Measurements from ENCODE around the gene BRD3OS.

DNA sequence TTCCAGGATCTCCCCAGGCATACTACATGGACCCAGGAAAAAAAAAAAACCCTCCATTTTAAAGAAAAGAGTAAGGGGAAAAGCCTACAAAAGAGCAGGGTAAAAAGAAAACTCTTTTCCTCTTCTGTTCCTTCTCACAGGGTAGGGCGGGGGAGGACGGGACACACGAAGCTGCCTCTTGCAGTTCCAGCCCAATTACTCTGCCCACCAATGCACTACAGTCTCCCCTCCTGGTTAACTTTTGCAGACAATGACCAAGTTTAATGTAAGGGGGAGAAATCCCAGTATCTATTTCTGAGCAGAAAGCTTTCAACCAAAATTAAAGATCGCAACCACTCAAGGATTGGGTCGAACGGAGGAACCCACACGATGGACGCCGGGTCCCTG, 41.2 kb downstream of the BRD3OS start:
- TF ChIP-seq, protein P1, sequence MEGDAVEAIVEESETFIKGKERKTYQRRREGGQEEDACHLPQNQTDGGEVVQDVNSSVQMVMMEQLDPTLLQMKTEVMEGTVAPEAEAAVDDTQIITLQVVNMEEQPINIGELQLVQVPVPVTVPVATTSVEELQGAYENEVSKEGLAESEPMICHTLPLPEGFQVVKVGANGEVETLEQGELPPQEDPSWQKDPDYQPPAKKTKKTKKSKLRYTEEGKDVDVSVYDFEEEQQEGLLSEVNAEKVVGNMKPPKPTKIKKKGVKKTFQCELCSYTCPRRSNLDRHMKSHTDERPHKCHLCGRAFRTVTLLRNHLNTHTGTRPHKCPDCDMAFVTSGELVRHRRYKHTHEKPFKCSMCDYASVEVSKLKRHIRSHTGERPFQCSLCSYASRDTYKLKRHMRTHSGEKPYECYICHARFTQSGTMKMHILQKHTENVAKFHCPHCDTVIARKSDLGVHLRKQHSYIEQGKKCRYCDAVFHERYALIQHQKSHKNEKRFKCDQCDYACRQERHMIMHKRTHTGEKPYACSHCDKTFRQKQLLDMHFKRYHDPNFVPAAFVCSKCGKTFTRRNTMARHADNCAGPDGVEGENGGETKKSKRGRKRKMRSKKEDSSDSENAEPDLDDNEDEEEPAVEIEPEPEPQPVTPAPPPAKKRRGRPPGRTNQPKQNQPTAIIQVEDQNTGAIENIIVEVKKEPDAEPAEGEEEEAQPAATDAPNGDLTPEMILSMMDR (IDR thresholded peaks at IDR 0.05), result no peak
- no peak for TF ChIP-seq EP300 (IDR thresholded peaks at IDR 0.05)

Measured in ovary (tissue), 3 donors.